ENCODE results near the gene IL20RA.
A peak's percentile ranks its signal among the peaks of the same experiment; 100 is the strongest.

Gene IL20RA

DNA sequence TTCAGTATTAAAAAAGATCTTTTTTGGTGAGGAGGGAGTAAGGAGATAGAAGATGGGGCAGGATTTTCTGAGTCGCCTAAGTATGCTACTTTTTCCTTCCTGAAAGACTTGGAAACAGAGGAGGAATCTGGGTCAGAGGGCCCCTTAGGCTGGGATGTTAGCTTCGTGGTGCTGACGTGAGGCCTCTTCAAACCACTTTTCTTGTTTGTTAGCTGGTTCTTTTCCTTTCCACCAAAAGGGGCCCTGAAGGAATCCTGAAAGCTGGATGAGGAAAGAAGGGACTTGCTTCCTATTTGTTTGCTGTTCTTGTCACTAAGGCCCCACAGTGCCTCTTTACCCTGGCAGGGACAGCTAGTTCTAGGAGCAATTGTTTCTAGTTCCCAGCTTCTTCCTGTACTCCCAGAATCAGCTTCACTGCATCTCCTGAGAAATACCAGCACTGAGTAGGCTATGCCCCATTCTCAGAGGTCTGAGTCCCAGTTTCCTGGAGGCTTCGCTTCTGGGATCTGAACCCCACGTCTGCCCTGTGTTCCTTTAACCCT lies 2.2 kb upstream of the IL20RA start:
- no peak for DNase-seq (ENCODE audit: low spot score)

DNA sequence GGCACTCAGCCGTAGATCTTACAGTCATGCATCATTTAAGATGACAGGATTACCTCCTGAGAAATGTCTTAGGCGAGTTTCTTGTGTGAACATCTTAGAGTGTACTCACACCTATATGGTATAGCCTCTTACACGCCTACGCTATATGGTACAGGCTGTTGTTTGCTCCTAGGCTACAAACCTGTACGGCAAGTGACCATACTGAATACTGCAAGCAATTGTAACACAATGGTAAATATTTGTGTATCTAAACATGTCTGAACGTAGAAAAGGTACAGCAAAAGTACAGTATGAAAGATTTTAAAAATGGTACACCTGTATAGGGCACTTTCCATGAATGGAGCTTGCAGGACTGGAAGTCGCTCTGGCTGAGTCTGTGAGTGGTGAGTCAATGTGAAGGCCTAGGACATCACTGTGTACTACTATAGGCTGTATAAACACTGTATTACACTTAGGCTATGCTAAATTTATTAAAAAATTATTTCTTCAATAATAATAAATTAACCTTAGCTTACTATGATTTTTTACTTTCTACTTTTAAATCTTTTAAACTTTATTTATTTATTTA lies 541 bp upstream of the IL20RA start:
- DNase-seq (ENCODE audit: low spot score): no peak

DNA sequence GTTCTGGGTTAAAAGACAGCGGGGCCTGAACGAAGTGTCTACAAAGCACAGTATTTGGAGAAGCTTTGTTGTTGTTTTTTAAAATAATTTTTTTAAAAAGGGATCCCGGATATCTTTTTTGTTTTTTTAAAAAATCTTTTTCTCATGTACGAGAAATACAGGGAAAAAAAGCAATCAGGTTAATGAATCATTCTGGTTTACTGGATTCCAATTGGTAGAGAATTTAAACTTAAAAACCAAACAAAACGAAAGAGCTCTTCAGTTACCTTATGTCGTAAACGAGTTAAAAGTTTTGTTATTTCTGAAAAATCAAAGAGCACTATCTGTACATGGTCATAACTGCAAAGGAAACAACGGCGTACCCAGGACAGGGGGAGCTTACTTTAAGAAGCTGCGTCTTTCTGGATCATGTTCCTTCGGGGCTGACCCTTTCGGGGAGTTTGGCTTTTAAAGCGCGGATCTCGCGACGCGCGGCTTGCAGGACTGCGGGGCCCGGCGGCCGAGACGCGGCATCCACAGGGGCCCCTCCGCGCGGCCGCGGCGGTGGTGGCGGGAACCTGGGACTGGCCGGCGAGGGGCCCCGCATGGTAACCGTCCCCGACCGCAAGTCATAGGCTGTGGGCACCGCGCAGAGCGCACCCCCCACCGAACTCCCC lies 927 bp downstream of the IL20RA start:
- DNase-seq (ENCODE audit: low spot score): peak; percentile 12

DNA sequence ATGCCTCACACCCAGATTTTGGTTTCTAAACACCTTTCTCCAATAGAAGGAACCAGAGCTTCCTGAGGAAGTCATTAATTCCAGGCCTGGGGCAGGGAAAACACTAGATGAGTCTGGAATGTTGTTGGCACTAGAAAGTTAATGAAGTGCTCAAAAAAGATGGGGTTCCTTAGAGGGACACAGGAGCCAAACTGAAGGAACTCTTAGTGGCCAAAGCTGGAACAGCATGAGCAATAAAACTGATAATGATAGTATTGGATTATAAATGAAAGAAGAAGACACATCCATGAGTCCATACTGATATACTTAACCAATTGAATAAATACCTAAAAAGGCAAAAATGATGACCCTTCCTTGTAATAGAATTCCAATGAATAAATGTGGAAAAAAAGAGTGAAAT lies 4.4 kb downstream of the IL20RA start:
- no peak for DNase-seq (ENCODE audit: low spot score)

DNA sequence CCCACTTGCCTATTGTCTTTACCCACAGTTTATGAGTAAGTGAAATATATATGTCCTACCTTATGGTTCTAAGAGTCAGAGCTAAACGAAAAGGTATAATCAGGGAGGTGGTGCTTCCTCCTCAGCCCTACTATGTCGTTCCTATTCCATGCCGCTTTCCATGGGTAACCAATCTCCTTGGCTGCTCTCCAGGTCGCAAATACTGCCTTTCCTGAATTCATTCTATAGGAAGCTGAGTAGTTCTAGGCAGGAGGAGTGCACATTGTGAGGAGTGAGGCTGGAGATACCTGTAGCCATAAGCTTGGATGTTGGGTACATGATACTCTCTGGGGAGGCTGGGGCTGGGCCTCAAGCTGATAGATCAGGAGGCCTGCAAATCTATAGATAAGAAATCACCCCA lies 5.8 kb downstream of the IL20RA start:
- DNase-seq (ENCODE audit: low spot score): no peak

DNA sequence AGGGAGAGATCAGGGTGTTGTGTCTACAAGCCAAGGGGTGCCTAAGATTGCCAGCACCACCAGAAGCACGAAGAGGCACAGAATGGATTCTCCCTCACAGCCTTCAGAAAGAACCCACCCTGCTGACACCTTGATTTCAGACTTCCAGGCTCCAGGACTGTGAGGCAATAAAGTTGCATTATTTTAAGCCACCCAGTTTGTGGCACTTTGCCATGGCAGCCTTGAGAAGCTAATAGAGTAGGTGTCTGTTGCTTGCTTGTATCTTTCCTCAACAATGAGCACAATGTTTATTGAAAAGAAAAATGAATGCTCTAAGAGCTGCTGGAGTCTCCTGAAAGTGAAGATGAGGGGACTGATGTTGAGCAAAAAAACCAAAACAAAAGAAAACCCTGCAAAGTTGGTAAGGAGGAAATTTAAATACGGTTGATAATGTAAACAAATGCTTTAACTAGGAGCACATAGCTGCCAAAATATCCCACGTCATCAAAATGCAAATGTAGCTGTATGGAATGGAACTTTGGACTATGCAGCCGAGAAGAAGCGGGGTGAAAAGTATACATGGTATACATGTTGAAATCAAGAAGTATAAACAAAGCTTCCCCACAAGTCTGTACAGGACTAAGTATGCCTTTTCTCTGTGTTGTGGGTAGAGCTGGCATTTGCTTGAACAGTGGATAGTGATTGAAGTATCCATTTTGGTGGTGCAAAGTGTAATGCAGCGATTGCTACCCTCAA lies 8.0 kb downstream of the IL20RA start:
- no peak for DNase-seq (ENCODE audit: low spot score)

DNA sequence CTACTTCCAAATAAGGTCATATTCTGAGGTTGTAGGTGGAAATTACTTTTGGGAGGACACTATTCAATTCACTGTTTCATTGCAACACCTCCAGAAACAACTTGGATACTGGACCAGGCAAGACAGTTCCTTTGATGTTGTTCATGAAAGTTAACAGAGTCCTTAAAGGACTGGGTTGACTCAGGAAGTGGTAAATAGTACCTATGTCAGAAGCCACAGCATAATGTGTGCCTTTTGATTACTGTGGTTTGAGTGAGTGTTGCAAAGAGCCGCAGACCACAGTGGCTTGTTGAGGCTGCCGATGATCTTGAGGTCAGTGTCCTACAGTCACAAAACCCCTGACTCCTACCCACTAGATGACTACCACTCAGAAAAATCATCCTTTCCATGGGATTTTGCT lies 10.9 kb downstream of the IL20RA start:
- no peak for DNase-seq (ENCODE audit: low spot score)

DNA sequence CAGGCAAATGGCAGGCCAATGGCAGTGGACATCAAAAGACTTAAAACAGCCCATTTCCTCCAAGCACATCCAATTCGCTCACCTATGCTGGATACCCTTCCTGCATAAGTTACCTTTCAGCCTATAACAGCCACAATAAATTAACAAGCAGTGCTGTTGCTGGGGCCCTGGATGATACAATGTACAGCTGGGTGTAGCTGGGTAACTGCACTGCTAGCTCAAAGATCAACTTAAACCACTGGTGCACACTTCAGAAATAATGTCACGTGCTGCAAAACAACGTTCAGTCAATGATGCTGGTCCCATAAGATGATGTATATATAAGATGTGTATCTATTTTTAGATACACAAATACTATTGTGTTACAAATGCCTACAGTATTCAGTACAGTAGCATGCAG lies 13.6 kb downstream of the IL20RA start:
- no peak for DNase-seq (ENCODE audit: low spot score)

DNA sequence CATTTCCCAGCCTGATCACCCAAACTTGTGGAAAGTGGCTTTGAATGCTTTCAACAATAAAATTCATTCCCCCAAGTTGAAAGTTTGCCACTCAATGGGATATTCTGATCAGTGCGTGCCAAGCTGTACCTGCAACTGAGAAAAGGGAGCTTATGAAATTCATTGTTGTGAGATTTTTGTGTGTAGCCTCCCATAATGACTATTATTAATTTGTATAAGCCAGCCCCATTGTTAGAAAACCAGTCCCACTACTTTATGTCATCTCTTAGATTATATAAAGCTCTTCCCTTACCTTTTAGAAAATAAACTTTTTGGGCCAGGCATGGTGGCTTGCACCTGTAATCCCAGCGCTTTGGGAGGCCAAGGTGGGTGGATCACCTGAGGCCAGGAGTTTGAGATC lies 15.9 kb downstream of the IL20RA start:
- no peak for DNase-seq (ENCODE audit: low spot score)

DNA sequence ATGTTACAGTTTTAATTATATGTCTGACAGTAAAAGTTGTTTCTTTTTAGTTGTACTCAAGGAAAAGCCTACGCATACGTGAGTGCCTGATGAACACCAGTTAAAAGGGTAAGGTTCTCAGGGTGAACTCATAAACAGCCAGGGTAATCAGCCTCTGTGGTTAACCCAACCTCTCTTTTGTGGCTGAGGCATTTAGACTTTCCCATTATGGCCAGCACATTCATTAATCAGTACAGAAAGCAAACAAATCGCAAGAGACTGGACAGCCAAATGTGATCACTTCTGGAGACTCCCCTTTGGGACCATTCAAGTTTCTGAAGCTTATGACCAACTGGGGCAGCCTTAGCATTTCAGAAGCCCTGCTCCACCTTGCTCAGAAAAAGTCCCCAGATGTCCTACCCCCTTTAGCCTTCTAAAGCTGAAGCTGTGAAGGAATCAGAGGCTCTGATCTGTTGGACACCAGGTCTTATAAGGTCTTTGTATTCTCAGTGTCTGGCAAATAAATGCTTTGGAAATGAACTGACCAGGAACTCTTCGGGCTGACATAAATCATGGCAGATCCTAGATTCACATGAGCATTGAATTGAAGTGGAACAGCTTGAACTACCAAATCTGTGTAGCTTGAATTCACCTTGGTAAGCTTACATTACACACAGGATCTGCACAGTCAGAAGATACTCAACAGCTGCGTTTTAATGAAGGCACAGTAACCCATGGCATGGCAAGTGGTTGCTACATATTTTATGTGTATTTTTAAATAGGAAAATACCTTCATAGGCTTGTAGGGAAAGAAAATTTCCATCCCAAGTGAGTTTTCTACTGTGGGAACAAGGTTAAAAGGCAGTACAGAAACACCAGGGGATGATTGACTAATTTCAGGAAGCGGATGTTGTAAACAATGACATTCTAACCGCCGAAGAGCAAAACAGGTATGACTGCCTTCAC lies 18.7 kb downstream of the IL20RA start:
- DNase-seq (ENCODE audit: low spot score): no peak

DNA sequence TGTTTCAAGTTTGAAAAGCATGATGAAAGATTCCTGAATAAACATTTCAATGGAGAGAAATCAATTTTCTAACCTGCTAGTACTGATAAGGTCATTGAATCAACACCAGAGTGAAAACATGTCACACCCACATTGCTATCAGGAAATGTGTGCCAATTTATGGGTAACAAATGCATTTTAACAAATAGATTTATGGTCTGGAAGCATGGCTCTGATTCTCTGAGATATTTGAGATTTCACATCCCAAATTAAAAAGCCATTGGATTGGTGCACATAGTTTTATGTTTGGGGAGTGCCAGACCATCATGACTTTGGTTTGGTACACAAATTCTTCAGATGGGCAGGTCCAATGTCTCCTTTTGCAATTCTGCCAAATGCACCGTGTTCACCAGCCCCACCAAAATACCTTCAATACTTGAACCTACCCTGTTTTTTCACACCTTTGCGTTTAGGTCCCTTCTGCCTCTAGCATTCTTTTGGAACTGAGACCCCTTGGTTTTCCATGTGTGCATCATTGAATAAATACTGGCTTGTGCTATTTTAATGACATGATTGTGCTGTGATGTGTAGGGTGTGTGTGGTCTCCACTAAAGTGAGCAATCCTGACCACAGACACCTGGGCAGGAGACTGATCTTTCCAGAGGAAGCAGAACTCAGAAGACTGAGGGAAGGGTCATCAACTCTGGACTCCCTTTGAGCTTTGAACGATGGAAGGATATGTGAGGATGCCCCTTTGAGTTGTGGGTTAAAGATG lies 20.4 kb downstream of the IL20RA start:
- DNase-seq (ENCODE audit: low spot score): no peak

DNA sequence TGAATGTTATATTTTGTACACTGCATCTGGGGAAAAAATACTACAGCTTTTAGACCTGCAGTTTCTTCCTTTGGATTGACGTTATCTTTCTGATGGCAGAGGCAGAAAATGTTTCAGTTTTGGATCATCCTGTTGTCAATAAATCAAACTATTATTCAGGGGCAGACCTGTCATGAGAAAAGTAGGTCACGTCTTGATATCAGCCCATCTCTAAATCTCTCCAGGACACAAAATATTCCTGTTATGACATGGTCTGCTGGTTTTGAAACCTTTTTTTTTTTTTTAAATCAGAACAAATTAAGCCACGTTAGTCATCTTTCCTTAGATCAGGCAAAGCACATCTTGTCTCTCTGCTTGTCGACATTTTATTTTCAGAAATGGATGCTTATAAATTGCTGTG lies 24.0 kb downstream of the IL20RA start:
- DNase-seq (ENCODE audit: low spot score): peak; percentile 95

DNA sequence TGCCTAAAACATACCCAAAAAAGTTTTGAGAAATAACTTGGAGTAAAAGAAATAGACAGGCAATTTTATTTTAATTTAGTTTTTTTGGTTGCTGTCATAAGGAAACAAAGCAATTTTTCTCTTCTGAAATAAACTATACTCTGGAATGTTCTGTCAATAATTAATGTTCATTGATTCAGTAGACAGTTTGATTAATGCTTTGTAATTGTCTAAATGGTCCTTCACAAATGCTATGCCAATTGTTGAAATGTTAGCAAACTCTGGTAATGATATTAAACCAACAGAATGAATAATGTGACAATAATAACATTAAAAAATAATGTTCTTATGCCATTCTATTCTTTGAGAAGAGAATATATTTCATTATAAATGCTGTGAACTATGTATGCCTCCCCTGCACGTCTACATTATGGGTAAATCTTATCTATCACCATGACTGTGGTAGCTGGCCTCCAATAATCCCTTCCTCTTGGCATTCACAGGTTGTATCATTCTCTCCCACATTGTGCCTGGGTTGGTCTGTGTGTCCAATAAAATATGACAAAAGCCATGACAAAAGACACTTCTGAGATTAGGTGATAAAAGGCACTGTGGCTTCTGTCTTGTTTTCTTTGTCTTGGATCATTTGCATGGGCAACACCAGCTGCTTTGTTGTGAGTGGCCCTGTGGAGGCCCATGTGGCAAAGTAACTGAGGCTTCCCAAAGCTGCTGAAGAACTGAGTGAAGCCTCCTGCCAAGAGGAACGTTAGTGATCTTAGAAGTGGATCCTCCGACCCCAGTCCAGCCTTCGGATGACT lies 25.1 kb downstream of the IL20RA start:
- peak; percentile 96 for DNase-seq (ENCODE audit: low spot score)

DNA sequence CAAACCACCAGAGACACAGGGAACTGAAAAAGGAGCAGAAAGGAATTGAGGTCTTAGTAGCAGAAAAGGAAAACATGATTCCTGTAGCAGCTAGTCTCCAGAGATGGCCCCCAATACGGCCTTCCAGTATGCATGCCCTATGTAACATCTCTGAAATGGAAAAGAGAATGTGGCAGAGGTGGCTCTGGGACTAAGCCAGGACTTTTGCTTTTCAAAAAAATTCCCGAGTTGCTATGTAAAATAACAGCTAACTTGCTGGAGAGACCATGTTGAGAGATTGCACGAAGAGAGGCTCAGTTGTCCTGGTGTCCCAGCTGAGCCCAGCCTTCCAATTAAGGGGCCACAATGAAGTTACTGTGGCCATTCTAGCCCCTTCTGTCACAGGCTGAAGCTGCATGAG lies 27.7 kb downstream of the IL20RA start:
- DNase-seq (ENCODE audit: low spot score): no peak

DNA sequence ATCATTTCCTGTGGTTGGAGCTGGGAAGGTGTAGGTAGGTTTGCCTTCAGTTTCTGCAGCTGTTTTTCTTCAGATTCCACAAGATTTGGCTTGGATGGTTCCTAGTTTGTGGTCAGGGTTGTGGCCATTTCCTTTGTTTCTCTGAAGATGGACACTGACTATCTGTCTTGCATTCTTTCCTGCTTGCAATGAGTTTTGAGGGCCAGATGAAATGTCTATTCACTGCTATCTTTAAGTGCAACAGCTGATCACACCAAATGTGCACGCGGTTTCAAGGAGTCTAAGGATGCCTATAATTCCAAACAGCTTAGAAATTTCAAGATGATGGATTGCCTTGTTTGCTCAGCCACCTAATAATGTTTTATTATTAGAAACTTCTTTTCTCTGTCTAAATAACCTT lies 28.4 kb downstream of the IL20RA start:
- no peak for DNase-seq (ENCODE audit: low spot score)

DNA sequence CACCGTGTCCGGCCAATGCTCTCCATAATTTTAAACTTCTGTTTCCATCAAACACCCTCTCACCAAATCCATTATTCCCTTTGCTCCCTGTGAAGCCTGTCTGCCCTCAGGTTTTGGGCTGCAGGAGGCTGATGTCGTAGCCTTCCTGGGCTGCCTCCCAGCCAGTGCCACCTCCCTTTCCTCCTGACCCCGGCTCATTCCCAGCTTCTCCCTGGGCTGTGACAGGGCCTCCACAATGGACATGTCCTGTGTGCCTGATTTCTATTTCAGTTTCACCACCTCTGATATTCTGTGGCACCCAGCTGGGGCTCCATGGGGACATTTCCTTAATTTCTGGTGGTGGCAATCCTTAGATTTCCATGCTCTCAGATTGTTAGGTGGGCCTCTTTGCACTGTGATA lies 28.8 kb downstream of the IL20RA start:
- DNase-seq (ENCODE audit: low spot score): no peak

DNA sequence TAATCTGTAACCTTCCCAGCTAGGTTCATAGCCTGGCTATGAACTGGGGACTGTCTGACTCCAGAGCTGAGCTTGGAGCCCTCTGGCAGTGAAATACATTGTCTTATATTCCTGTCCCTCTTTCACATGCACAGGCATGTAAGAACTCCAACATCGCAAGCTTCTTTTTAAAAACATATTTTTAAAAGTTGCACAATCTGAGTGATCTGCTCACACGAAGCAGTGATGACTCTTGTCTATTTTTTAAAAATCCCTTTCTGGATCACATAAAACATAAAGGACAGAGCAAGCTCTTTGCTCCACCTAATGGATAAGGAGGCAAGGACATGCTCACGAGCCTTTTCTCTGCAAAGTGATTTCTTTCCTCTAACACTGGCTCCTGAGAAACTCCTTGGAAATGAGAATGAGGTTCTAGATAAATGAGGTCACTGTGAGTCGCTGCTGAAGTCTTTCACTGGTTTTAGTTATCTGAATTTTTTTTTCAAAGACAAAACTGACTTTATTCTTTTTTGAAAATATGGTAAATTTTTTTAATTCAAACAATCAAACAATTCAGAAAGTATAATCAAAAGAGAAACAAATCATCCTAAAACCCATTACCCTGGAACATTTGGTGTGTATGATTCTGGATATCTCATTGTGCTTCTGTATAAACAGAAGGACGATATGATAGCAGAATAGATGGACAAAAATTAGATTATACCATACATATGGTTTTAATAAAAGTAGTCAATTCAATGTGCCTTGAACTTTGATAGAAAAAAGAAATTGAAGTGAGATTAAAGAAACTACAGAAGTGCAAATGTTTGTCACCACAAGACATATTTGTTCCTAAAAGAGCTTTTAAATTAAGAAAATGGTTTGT lies 30.8 kb downstream of the IL20RA start:
- DNase-seq (ENCODE audit: low spot score): peak; percentile 79

DNA sequence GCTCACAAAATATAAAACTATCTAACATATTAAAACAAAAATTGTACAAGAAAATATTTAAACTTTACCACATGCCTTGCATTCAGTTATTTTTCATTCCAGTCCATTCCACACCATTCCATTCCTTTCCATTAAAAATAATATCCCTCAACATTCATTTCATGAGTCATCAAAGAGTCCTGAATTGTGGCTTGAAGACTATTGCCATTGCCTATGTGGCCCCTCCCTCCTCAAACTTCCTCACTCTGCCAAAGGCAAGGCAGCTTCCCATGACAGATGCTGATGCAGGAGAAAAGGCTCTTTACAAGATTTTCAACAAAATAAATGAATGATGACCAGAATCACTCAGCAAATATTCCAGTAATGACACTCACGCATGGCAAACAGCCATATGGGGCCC lies 31.7 kb downstream of the IL20RA start:
- DNase-seq (ENCODE audit: low spot score): no peak

DNA sequence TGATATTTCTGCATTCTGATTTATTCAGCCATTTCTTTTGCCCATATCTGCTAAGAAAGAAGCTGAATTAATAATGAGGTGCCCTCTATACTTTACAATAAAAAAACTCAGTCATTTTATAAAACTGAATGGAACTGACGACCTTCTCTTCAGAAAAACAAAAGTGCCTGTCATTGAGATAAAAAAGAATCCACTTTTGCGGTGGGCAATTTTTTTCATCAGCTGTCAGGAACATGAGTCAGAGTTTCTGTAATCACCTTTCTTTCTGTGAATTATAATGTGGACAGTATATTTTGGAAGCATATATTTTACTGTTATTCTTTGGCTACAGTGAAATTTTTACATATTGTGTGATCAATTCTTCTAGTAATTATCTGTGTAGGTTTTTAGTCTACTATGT lies 33.4 kb downstream of the IL20RA start:
- DNase-seq (ENCODE audit: low spot score): no peak

Measured in SK-N-DZ (cell line).